Adrenal gland (tissue), 12 donors: ENCODE data around the gene SSPN. TPM values are rescaled to one million over a fixed set of nuclear protein-coding genes. Genes with fewer than 3 reads are reported as not detected.

Experiments used
- DNase-seq, 7 donors: peaks; one replicate each; pipeline ENCODE4 v3.0.0-alpha.2; 2019 to 2020
- H3K27ac ChIP-seq, 5 donors: fragments of 200-600 bp; sonication (generic) in 4 of 5; 1 replicate in 3 of 5; 2 replicates in 2 of 5; pipeline versions ENCODE4 v1.5.1 to v1.8.0; 2016 to 2020; ENCODE audit warnings: mild to moderate bottlenecking in 1 of 5
- H3K27me3 ChIP-seq: fragments of 200-600 bp; 2 replicates; pipeline ENCODE4 v1.8.0; 2021
- H3K36me3 ChIP-seq, 2 donors: fragments of 200-600 bp; replicated peaks in 1 of 2; 1 replicate in 1 of 2; 2 replicates in 1 of 2; pipeline versions ENCODE4 v1.5.1 to v1.8.0; 2018 to 2022
- H3K4me1 ChIP-seq, 2 donors: fragments of 200-600 bp; replicated peaks in 1 of 2; 1 replicate in 1 of 2; 2 replicates in 1 of 2; pipeline versions ENCODE4 v1.5.1 to v1.8.0; 2018 to 2021
- H3K4me3 ChIP-seq, 4 donors: fragments of 200-600 bp; sonication (generic) in 3 of 4; one replicate each; pipeline ENCODE4 v1.5.1; 2016 to 2018
- H3K9me3 ChIP-seq, 3 donors: fragments of 200-600 bp; sonication (generic) in 1 of 3; replicated peaks in 1 of 3; 1 replicate in 2 of 3; 2 replicates in 1 of 3; pipeline versions ENCODE4 v1.5.1 to v1.8.0; 2016 to 2021
- POLR2A ChIP-seq, 2 donors: fragments of 450-650 bp; IDR thresholded peaks; one replicate each; pipeline ENCODE4 v1.6.1; 2017; ENCODE audit warnings: antibody characterized with exemption in 2 of 2, mild to moderate bottlenecking in 2 of 2, moderate library complexity in 1 of 2
- WGBS, 4 donors: extraction: QIAGEN DNeasy Blood & Tissue Kit in 2 of 4; methylation state at CpG; one replicate each; pipeline versions ENCODE4 v1.1.5 to v1.1.7; 2013 to 2017; 5-methylcytosine and 5-hydroxymethylcytosine counted together
- intact Hi-C, 2 donors: fragments of 100-400 bp; cut with DNase I; formaldehyde crosslinking; loops; one replicate each; pipeline versions ENCODE4 v1.14.1 to v1.15.0; 2022 to 2023
- polyA plus RNA-seq, 3 donors: library from polyadenylated mRNA; stranded (reverse); fragments of 200-250 nt in 2 of 3; fragments of 350-450 nt in 1 of 3; fragmentation: Illumina TruSeq in 1 of 3; extraction: RNeasy Lipid Tissue Mini Kit (QIAGEN cat#74804) in 1 of 3; gene quantifications; one replicate each; pipeline ENCODE4 v1.2.3, GENCODE V29; 2013 to 2014
- total RNA-seq, 9 donors: library from RNA; depleted of rRNA in 4 of 9; stranded (reverse); fragments of >200 nt in 4 of 9; fragments of 120-200 nt in 1 of 9; fragmentation: NEBNext Ultra II Directional in 1 of 9; extraction: Animal tissue kit (Norgen Biotek cat#: 25700) in 1 of 9; gene quantifications; one replicate each; pipeline versions ENCODE4 v1.1.0 to v1.2.4, GENCODE V29; 2013 to 2023
- TF ChIP-seq, protein P1 (sequence below), 6 experiments: fragments of 450-650 bp in 4 of 6; fragments of 200-600 bp in 2 of 6; sonication (generic) in 1 of 6; IDR thresholded peaks; 1 replicate in 5 of 6; 2 replicates in 1 of 6; pipeline versions ENCODE4 v1.5.1 to v1.8.0; 2016 to 2021; ENCODE audit warnings: antibody characterized with exemption in 6 of 6, mild to moderate bottlenecking in 2 of 6, moderate library complexity in 1 of 6
- donor health status: healthy with polysubstance abuse.
- donor health status: Bipolar disorder and iron deficiency.
- donor health status: DM: yes; HTN: yes; CAD: no.
- donor health status: DM: no; HTN: no; CAD: no.
- donor health status: DM: no; HTN: no; CAD: no.
- donor health status: DM: yes; HTN: yes; CAD: no.

The SSPN gene
- total and polyA plus RNA-seq, 12 donors = 3.3 to 47.8 (median 13.9) TPM

DNA sequence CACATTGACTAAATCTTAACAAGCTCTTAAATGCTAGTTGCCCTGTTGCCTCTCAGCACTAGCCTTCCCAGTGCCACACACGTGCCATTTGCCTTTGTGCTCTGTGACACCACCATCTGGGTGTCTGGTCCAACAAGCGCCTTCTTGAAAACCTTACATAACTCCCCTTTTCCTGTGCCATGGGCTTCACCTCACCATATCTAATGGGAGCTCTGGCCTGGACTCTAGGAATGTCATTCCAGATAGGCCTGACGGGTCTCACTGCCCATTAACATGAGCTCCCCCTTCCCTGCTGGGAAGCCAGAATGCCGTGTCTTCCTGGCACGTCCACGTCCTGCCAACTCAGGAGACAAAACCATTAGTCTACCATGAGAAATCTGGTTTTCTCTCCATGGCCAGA, 24.4 kb downstream of the SSPN start:
- Histone ChIP-seq H3K36me3 (no peaks in the 10 kb centered on the region), H3K4me3 (no peak overlapping the region), H3K27me3 (no peaks in the 10 kb centered on the region), H3K9me3 (no peaks in the 10 kb centered on the region), H3K4me1 (no peaks in the 10 kb centered on the region), H3K27ac (no peak overlapping the region)
- TF ChIP-seq, protein P1, sequence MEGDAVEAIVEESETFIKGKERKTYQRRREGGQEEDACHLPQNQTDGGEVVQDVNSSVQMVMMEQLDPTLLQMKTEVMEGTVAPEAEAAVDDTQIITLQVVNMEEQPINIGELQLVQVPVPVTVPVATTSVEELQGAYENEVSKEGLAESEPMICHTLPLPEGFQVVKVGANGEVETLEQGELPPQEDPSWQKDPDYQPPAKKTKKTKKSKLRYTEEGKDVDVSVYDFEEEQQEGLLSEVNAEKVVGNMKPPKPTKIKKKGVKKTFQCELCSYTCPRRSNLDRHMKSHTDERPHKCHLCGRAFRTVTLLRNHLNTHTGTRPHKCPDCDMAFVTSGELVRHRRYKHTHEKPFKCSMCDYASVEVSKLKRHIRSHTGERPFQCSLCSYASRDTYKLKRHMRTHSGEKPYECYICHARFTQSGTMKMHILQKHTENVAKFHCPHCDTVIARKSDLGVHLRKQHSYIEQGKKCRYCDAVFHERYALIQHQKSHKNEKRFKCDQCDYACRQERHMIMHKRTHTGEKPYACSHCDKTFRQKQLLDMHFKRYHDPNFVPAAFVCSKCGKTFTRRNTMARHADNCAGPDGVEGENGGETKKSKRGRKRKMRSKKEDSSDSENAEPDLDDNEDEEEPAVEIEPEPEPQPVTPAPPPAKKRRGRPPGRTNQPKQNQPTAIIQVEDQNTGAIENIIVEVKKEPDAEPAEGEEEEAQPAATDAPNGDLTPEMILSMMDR (IDR thresholded peaks at IDR 0.05) = no peak
- no peak for TF ChIP-seq POLR2A (IDR thresholded peaks at IDR 0.05)
- 90 to 97% (median 96%) methylated on average over 6 of the region's 6 CpGs for WGBS, 4 donors
- intact Hi-C loops = no loop called here
- DNase-seq = no peak

DNA sequence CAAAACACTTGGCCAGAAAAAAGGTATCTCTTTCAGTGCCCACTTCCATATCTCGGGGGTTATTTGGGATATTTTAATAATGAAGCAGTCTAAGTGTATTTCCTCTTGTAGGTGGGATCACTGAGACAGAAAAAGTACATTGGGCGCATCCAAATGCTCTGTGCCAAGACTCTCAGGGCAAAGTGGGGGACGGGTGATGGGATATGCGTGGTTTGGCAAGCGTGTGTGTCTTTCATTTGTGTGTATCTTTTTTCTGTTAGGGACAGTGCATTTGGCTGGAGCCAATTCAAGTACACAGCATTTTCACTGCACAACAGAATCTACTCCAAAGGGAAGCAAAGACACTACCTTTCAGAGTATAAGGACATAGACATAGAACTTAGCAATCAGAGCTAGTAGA, 29.3 kb downstream of the SSPN start:
- intact Hi-C loops = no loop called here
- DNase-seq = no peak
- H3K4me3 ChIP-seq = no peak overlapping the region
- H3K27me3 ChIP-seq = no peaks in the 10 kb centered on the region
- H3K36me3 ChIP-seq = no peaks in the 10 kb centered on the region
- TF ChIP-seq, protein P1 (IDR thresholded peaks at IDR 0.05) = no peak
- no peak for TF ChIP-seq POLR2A (IDR thresholded peaks at IDR 0.05)
- WGBS, 4 donors = 95 to 98% (median 97%) methylated on average over 5 of the region's 5 CpGs
- H3K9me3 ChIP-seq = no peaks in the 10 kb centered on the region
- H3K4me1 ChIP-seq = peaks cover 3 to 10% of the 10 kb centered on the region in 2 donors
- no peak overlapping the region for H3K27ac ChIP-seq

DNA sequence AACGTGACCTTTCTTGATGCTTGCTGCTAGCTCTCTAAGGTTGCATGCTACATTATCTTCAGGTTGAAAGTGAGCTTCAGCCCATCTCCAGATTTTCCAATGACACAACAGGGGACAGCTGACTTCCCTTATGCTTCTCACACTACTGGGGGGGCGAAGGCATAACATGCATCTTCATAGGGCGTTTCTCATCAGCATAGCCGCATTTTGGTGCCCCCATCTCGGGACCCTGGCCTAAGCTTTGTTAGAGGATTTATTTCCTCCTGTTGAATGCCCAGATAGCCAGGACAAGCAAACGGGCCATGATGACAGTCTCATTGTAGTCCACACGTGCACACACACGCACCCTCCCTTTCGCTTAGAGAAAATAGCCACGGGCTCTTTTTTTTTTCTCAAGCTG, 30.7 kb downstream of the SSPN start:
- Histone ChIP-seq H3K36me3 (no peaks in the 10 kb centered on the region), H3K27me3 (no peaks in the 10 kb centered on the region), H3K9me3 (no peaks in the 10 kb centered on the region), H3K27ac (peak overlapping the region in 1 of 5 donors; percentile 31), H3K4me1 (peaks cover 3 to 10% of the 10 kb centered on the region in 2 donors), H3K4me3 (peak overlapping the region in 2 of 4 donors; percentile 32 to 56)
- intact Hi-C loops = no loop called here
- no peak for DNase-seq
- TF ChIP-seq, protein P1 (IDR thresholded peaks at IDR 0.05) = no peak
- TF ChIP-seq POLR2A (IDR thresholded peaks at IDR 0.05) = no peak
- WGBS, 4 donors = 67 to 74% (median 69%) methylated on average over 10 of the region's 10 CpGs

DNA sequence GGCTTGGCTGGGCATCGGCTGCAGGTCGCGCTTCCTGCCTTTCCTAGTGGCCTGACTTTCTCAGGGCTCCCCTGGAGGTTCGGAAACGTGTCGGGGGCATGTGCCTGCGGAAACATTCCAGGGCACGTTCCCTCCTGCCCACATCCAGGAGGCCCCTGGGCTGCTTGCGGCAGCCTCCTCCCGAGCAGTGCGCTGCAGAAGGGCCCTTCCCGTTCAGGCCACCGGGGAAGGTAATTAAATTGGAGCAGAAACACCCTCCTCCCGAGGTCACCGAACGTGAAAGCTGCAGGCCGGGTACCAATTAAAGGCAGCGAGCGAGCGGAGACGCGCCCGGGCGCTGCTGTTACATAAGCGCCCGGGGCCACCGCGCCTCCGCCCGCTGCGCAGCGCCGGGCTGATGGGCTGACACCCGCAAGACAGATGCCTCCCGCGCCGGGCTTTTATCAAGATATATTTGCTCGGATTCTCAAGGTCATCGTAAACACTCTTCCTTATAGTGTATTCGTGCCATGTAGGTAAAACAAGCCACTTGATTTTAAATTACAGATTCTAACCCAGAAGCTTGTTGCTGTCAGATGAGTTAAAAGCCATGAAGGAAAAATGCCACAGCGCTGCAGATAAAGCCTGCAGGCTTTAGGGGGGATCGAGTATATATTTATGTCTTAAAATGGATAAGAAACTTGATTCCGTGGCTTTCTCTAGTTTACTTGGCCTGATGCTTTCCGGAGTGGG, 31.4 kb downstream of the SSPN start:
- peak; percentile 38 to 76 (median 58) for DNase-seq
- H3K27ac ChIP-seq = peak overlapping the region in 2 of 5 donors; percentile 31 to 40
- no peaks in the 10 kb centered on the region for H3K9me3 ChIP-seq
- H3K4me1 ChIP-seq = peaks cover 3 to 10% of the 10 kb centered on the region in 2 donors
- no peaks in the 10 kb centered on the region for H3K36me3 ChIP-seq
- no peaks in the 10 kb centered on the region for H3K27me3 ChIP-seq
- 4 to 5% (median 5%) methylated on average over 29 to 44 of the region's 44 CpGs for WGBS, 4 donors
- peak in 1 of 2 donors; percentile 44 for TF ChIP-seq POLR2A (IDR thresholded peaks at IDR 0.05)
- TF ChIP-seq, protein P1 (IDR thresholded peaks at IDR 0.05) = peak in 1 of 6 experiments; percentile 3
- intact Hi-C loops = no loop called here
- peak overlapping the region in 2 of 4 donors; percentile 32 to 56 for H3K4me3 ChIP-seq
